Left lung (tissue), 10 donors: ENCODE data around the gene SAV1. TPM values are rescaled to one million over a fixed set of nuclear protein-coding genes. Genes with fewer than 3 reads are reported as not detected.

ENCODE experiments used
- ATAC-seq: fragments of 200-7000 bp; cut with Tn5 transposase; one replicate; pipeline ENCODE4 v1.9.1; 2020; ENCODE audit warnings: moderate library complexity
- DNase-seq, 4 donors: peaks; one replicate each; pipeline ENCODE4 v3.0.0-alpha.2; 2013 to 2020
- H3K27ac ChIP-seq, 2 donors: fragments of 200-600 bp; sonication (generic) in 1 of 2; one replicate each; pipeline versions ENCODE4 v1.5.0 to v1.8.0; 2020 to 2021
- H3K27me3 ChIP-seq, 2 donors: fragments of 200-600 bp; sonication (generic) in 1 of 2; one replicate each; pipeline versions ENCODE4 v1.5.0 to v1.8.0; 2020 to 2021
- H3K36me3 ChIP-seq, 2 donors: fragments of 200-600 bp; sonication (generic) in 1 of 2; one replicate each; pipeline versions ENCODE4 v1.5.0 to v1.8.0; 2020 to 2021
- H3K4me1 ChIP-seq, 2 donors: fragments of 200-600 bp; one replicate each; pipeline ENCODE4 v1.8.0; 2021
- H3K4me3 ChIP-seq, 2 donors: fragments of 200-600 bp; sonication (generic) in 1 of 2; one replicate each; pipeline versions ENCODE4 v1.5.0 to v1.8.0; 2020 to 2021; ENCODE audit warnings: mild to moderate bottlenecking in 1 of 2
- H3K9me3 ChIP-seq, 2 donors: fragments of 200-600 bp; sonication (generic) in 1 of 2; one replicate each; pipeline versions ENCODE4 v1.5.0 to v1.8.0; 2020 to 2021
- intact Hi-C, 2 donors: fragments of 100-400 bp; cut with DNase I; formaldehyde crosslinking; loops; one replicate each; pipeline versions ENCODE4 v1.11.2 to v1.14.2; 2022
- polyA plus RNA-seq, 6 donors: library from polyadenylated mRNA; unstranded; fragments of 120-200 nt; gene quantifications; one replicate each; pipeline ENCODE4 v1.2.1, GENCODE V29; 2013; ENCODE audit not compliant: insufficient read length in 6 of 6
- total RNA-seq, 2 donors: library from RNA; stranded (reverse); fragmentation: NEBNext Ultra II Directional; extraction: Animal tissue kit (Norgen Biotek cat#: 25700); gene quantifications; one replicate each; pipeline ENCODE4 v1.2.1, GENCODE V29; 2021
- TF ChIP-seq, protein P1 (sequence below), 2 donors: fragments of 200-600 bp; sonication (generic) in 1 of 2; IDR thresholded peaks; one replicate each; pipeline versions ENCODE4 v1.5.0 to v1.8.0; 2021; ENCODE audit warnings: antibody characterized with exemption in 2 of 2
- donor health status: DM: no; HTN: yes; CAD: no.
- donor health status: DM: no; HTN: no; CAD: no.

Gene SAV1
- total and polyA plus RNA-seq, 8 donors, result 28.2 to 43.9 (median 38.1) TPM

DNA sequence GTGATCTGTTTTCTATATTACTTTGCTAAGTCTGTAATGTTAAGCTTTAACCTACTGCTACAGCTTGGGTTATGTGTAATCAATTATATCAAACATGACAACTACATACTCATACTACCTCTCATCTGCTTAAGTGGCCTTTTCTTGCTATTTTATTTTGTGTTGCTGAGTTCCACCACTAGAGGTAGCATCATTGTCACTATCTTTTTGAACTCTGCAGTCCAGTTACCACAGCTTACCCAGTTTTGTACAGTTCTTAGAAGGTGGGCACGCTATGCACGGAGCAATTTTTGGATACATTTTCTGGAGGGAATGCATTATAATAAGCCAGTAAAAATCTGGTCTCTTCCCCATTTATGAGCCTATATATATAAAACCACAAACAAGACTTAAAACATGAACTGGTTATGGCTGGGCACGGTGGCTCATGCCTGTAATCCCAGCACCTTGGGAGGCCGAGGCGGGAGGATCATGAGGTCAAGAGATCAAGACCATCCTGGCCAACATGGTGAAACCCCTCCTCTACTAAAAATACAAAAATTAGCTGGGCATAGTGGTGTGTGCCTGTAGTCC, 48.5 kb downstream of the SAV1 start:
- H3K27me3 ChIP-seq, result no peaks in the 10 kb centered on the region
- H3K36me3 ChIP-seq, result no peaks in the 10 kb centered on the region
- TF ChIP-seq, protein P1, sequence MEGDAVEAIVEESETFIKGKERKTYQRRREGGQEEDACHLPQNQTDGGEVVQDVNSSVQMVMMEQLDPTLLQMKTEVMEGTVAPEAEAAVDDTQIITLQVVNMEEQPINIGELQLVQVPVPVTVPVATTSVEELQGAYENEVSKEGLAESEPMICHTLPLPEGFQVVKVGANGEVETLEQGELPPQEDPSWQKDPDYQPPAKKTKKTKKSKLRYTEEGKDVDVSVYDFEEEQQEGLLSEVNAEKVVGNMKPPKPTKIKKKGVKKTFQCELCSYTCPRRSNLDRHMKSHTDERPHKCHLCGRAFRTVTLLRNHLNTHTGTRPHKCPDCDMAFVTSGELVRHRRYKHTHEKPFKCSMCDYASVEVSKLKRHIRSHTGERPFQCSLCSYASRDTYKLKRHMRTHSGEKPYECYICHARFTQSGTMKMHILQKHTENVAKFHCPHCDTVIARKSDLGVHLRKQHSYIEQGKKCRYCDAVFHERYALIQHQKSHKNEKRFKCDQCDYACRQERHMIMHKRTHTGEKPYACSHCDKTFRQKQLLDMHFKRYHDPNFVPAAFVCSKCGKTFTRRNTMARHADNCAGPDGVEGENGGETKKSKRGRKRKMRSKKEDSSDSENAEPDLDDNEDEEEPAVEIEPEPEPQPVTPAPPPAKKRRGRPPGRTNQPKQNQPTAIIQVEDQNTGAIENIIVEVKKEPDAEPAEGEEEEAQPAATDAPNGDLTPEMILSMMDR (IDR thresholded peaks at IDR 0.05), result peak in 1 of 2 donors; percentile 30
- DNase-seq, result peak in 2 of 4 donors; percentile 8 to 12
- no peak overlapping the region for H3K4me3 ChIP-seq
- ATAC-seq, result peak; percentile 56
- intact Hi-C loops, result no loop called here
- no peaks in the 10 kb centered on the region for H3K9me3 ChIP-seq
- H3K4me1 ChIP-seq, result no peaks in the 10 kb centered on the region
- H3K27ac ChIP-seq, result no peak overlapping the region

DNA sequence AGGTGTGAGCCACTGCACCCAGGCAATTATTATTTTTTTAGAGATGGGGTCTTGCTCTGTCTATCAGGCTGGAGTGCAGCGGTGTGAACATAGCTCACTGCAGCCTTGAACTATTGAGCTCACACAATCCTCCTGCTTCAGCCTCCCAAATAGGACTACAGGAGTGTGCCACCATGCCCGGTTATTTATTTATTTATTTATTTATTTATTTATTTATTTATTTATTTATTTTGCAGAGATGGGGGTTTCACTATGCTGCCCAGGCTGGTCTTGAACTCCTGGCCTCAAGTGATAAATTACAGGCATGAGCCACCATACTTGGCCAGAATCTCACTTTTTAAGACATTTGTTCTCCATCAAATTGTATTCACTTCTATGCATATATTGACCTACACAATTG, 51.8 kb downstream of the SAV1 start:
- Histone ChIP-seq H3K27ac (no peak overlapping the region), H3K4me1 (no peaks in the 10 kb centered on the region), H3K36me3 (no peaks in the 10 kb centered on the region), H3K4me3 (no peak overlapping the region), H3K27me3 (no peaks in the 10 kb centered on the region), H3K9me3 (no peaks in the 10 kb centered on the region)
- ATAC-seq, result no peak
- DNase-seq, result no peak
- TF ChIP-seq, protein P1 (IDR thresholded peaks at IDR 0.05), result no peak
- intact Hi-C loops, result no loop called here

DNA sequence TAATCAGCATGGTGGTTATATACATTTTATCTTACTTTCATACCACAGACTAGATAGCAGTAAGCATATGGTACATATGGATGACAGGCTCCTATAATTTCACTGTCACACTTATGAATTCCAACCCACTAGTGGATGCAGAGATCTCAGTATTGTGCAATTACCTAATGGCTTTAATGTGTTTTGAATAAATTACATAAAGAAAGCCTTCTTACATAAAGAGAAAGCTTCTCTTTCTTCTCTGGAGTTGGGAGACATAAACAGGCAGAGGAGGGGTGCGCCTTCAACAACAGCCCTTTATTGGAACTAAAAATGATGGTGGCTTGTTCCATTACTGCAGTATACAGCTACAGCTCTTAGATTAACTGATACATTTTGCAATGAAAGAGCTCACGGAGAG, 52.6 kb downstream of the SAV1 start:
- Histone ChIP-seq H3K9me3 (no peaks in the 10 kb centered on the region), H3K27ac (no peak overlapping the region), H3K4me3 (no peak overlapping the region), H3K4me1 (no peaks in the 10 kb centered on the region), H3K27me3 (no peaks in the 10 kb centered on the region), H3K36me3 (no peaks in the 10 kb centered on the region)
- TF ChIP-seq, protein P1 (IDR thresholded peaks at IDR 0.05), result no peak
- intact Hi-C loops, result no loop called here
- DNase-seq (no peak), ATAC-seq (no peak)

DNA sequence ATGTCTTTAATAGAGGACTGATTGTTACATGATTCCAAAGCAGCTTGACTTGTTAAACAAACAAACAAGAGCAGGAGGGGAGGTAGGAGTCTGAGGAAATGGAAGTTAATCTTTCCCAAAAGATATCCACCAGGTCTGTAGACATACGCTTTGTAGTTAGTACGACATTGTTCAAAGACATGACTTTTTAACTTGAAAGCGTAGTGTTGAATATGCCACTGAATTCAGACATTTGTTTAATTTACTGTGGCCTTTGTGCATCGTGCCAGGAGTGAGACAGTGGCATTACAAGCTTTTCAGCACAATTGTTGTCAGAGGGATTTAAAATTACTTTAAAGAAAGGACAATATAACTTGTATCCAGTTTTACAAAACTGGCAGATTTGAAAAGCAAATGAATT, 53.0 kb downstream of the SAV1 start:
- TF ChIP-seq, protein P1 (IDR thresholded peaks at IDR 0.05), result no peak
- Histone ChIP-seq H3K27ac (no peak overlapping the region), H3K9me3 (no peaks in the 10 kb centered on the region), H3K27me3 (no peaks in the 10 kb centered on the region), H3K4me1 (no peaks in the 10 kb centered on the region), H3K36me3 (no peaks in the 10 kb centered on the region), H3K4me3 (no peak overlapping the region)
- DNase-seq (no peak), ATAC-seq (no peak)
- intact Hi-C loops, result no loop called here

DNA sequence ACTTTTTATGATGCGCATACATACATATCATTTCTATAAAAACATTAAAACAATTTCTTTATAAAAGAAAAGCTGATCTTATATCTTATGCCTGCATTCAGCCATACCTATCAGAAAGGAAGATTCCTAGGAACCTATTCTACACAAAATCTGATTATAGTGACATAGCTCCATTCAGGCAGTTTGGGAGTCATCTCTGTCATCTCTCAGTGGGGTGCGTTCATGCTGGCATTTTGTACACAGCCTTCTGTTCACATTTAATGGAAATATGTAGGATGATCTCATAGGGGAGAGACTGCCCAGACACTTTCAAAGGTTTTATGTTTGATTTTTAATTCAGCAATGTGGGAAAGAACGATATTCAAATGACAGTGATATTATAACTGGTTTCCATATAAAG, 55.3 kb downstream of the SAV1 start:
- DNase-seq (no peak), ATAC-seq (no peak)
- TF ChIP-seq, protein P1 (IDR thresholded peaks at IDR 0.05), result no peak
- H3K9me3 ChIP-seq, result no peaks in the 10 kb centered on the region
- intact Hi-C loops, result no loop called here
- H3K4me1 ChIP-seq, result no peaks in the 10 kb centered on the region
- H3K27me3 ChIP-seq, result no peaks in the 10 kb centered on the region
- H3K27ac ChIP-seq, result no peak overlapping the region
- no peak overlapping the region for H3K4me3 ChIP-seq
- H3K36me3 ChIP-seq, result no peaks in the 10 kb centered on the region
